CD4-positive, alpha-beta T cell treated with Interferon gamma for 1 hour (primary cell): ENCODE results near the gene LARP4.
"Not testable (repeated sequence)": the region's sequence is repeated elsewhere in the genome, so short reads cannot be mapped to it uniquely, and the experiment has no call there.

Experiments
- DNase-seq: peaks from one replicate; pipeline ENCODE4 v3.0.0-alpha.2; 2020

The LARP4 gene

GRCh38 chr12:50488801-50489200 lies 88.1 kb downstream of the LARP4 start:
- no peak for DNase-seq

- not testable (repeated sequence) for DNase-seq
These were observed 97.4 kb downstream of the LARP4 start for GRCh38 chr12:50498119-50498518.

GRCh38 chr12:50504798-50505674 lies 104.4 kb downstream of the LARP4 start, which contains the start of gene DIP2B:
DIP2B (plus strand) TSS chr12:50504985; CDS start chr12:50505141, 156 bp downstream.
- peak; percentile 93 for DNase-seq

- no peak for DNase-seq
These were observed 105.2 kb downstream of the LARP4 start for GRCh38 chr12:50505675-50506530.

- no peak for DNase-seq
These were observed 106.2 kb downstream of the LARP4 start for GRCh38 chr12:50506753-50507473.

GRCh38 chr12:50507474-50507838 lies 106.8 kb downstream of the LARP4 start:
- DNase-seq, result no peak

GRCh38 chr12:50507930-50508329 lies 107.2 kb downstream of the LARP4 start:
- no peak for DNase-seq

- no peak for DNase-seq
These were observed 107.7 kb downstream of the LARP4 start for GRCh38 chr12:50508414-50508813.

GRCh38 chr12:50508970-50509663 lies 108.4 kb downstream of the LARP4 start:
- no peak for DNase-seq

- DNase-seq, result no peak
These were observed 114.0 kb downstream of the LARP4 start for GRCh38 chr12:50514526-50515276.

GRCh38 chr12:50515587-50515986 lies 114.9 kb downstream of the LARP4 start:
- no peak for DNase-seq

GRCh38 chr12:50517421-50518048 lies 116.8 kb downstream of the LARP4 start:
- DNase-seq, result no peak

GRCh38 chr12:50518090-50518489 lies 117.4 kb downstream of the LARP4 start:
- no peak for DNase-seq

GRCh38 chr12:50519353-50519752 lies 118.7 kb downstream of the LARP4 start:
- DNase-seq, result no peak

- DNase-seq, result no peak
These were observed 119.9 kb downstream of the LARP4 start for GRCh38 chr12:50520416-50521207.

GRCh38 chr12:50521781-50522180 lies 121.1 kb downstream of the LARP4 start:
- not testable (repeated sequence) for DNase-seq

GRCh38 chr12:50523772-50524171 lies 123.1 kb downstream of the LARP4 start:
- DNase-seq, result no peak

GRCh38 chr12:50524621-50525020 lies 123.9 kb downstream of the LARP4 start:
- DNase-seq, result no peak

- DNase-seq, result no peak
These were observed 124.7 kb downstream of the LARP4 start for GRCh38 chr12:50525422-50525821.

GRCh38 chr12:50527359-50527726 lies 126.7 kb downstream of the LARP4 start:
- no peak for DNase-seq
